ENCODE data around the gene NR6A1. TPM values are rescaled to one million over a fixed set of nuclear protein-coding genes. Genes with fewer than 3 reads are reported as not detected.
A peak's percentile ranks its signal among the peaks of the same experiment; 100 is the strongest.

The NR6A1 gene
- total and polyA plus RNA-seq, 5 donors from 2014 or later: 0.05 TPM; not detected in 4

DNA sequence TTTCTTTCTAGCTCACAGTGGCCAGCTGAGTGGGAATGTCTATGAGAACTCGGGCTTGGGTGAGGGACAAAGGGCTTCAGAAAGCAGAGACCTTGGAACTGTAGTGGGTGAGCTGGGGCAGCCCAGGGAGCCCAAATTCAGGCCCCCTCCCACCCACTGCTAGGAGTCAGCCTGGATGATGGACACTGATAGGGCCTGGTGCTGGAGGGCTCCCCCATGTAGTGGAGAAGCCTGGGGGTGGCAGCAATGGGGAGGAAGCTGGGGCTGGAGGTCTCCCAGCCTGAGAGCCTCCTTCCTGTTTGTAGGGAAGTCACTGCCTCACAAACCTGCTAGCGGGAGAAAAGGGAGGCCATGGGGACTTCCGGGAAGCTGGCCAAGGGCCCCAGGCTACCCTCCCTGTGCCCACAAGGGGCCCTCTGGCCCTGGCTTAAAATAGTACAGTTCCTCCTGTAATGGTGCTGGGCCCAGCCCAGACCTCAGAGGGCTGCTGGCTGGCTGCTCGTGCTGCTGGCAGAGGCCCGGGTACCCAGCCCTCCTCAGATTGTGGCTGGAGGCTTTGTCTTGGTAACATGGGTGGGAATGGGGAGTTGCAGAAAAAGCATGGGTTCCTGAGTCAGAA, 257.6 kb downstream of the NR6A1 start:
- H3K27ac Mint-ChIP-seq: no peak overlapping the region
- DNase-seq: no peak
- H3K4me1 Mint-ChIP-seq: no peaks in the 10 kb centered on the region

GRCh38 chr9:124512806-124513204, 258.3 kb downstream of the NR6A1 start:
- no peak overlapping the region for H3K27ac Mint-ChIP-seq
- Histone ChIP-seq H3K9me3 (ENCODE audit: control insufficient read depth in 2 of 2, low read length in 2 of 2) (no peaks in the 10 kb centered on the region), H3K4me3 (ENCODE audit: low read depth, low read length) (no peak overlapping the region), H3K27ac (ENCODE audit: insufficient read depth, low read length, poor library complexity, severe bottlenecking) (no peak overlapping the region), H3K27me3 (ENCODE audit: control insufficient read depth, insufficient read depth, low read length) (peaks cover 2% of the 10 kb centered on the region), H3K36me3 (ENCODE audit: control insufficient read depth, insufficient read depth, low read length) (no peaks in the 10 kb centered on the region), H3K4me1 (ENCODE audit: control insufficient read depth, insufficient read depth, low read length, poor library complexity, severe bottlenecking) (no peaks in the 10 kb centered on the region)
- H3K9me3 Mint-ChIP-seq: peaks cover 0 to 3% (median 0%) of the 10 kb centered on the region in 7 donors
- H3K4me1 Mint-ChIP-seq: no peaks in the 10 kb centered on the region
- no peak for ATAC-seq (ENCODE audit: low read depth in 2 of 2)
- peaks cover 14% of the 10 kb centered on the region for H3K27me3 Mint-ChIP-seq
- no peaks in the 10 kb centered on the region for H3K36me3 Mint-ChIP-seq
- H3K4me3 Mint-ChIP-seq: no peak overlapping the region
- no peak for DNase-seq

More for the DNA sequence above, 257.6 kb downstream of the NR6A1 start:
- H3K4me3 Mint-ChIP-seq: no peak overlapping the region
- no peaks in the 10 kb centered on the region for H3K36me3 ChIP-seq (ENCODE audit: control insufficient read depth, insufficient read depth, low read length)
- no peaks in the 10 kb centered on the region for H3K4me1 ChIP-seq (ENCODE audit: control insufficient read depth, insufficient read depth, low read length, poor library complexity, severe bottlenecking)
- peaks cover 2% of the 10 kb centered on the region for H3K27me3 ChIP-seq (ENCODE audit: control insufficient read depth, insufficient read depth, low read length)
- no peak overlapping the region for H3K27ac ChIP-seq (ENCODE audit: insufficient read depth, low read length, poor library complexity, severe bottlenecking)
- no peak for ATAC-seq (ENCODE audit: low read depth in 2 of 2)
- no peaks in the 10 kb centered on the region for H3K36me3 Mint-ChIP-seq
- no peaks in the 10 kb centered on the region for H3K9me3 ChIP-seq (ENCODE audit: control insufficient read depth in 2 of 2, low read length in 2 of 2)
- peaks cover 0 to 3% (median 0%) of the 10 kb centered on the region in 7 donors for H3K9me3 Mint-ChIP-seq
- no peak overlapping the region for H3K4me3 ChIP-seq (ENCODE audit: low read depth, low read length)
- peaks cover 9% of the 10 kb centered on the region for H3K27me3 Mint-ChIP-seq

GRCh38 chr9:124511891-124512805, 259.0 kb downstream of the NR6A1 start:
- Mint-ChIP-seq H3K36me3 (no peaks in the 10 kb centered on the region), H3K4me3 (no peak overlapping the region), H3K27me3 (peaks cover 14% of the 10 kb centered on the region), H3K9me3 (peaks cover 0 to 3% (median 0%) of the 10 kb centered on the region in 7 donors), H3K4me1 (no peaks in the 10 kb centered on the region), H3K27ac (peak overlapping the region in 1 of 3 donors; percentile 80)
- Histone ChIP-seq H3K36me3 (ENCODE audit: control insufficient read depth, insufficient read depth, low read length) (no peaks in the 10 kb centered on the region), H3K4me3 (ENCODE audit: low read depth, low read length) (no peak overlapping the region), H3K27me3 (ENCODE audit: control insufficient read depth, insufficient read depth, low read length) (peaks cover 2% of the 10 kb centered on the region), H3K4me1 (ENCODE audit: control insufficient read depth, insufficient read depth, low read length, poor library complexity, severe bottlenecking) (no peaks in the 10 kb centered on the region), H3K9me3 (ENCODE audit: control insufficient read depth in 2 of 2, low read length in 2 of 2) (no peaks in the 10 kb centered on the region), H3K27ac (ENCODE audit: insufficient read depth, low read length, poor library complexity, severe bottlenecking) (no peak overlapping the region)
- no peak for DNase-seq
- no peak for ATAC-seq (ENCODE audit: low read depth in 2 of 2)

- Histone ChIP-seq H3K4me3 (ENCODE audit: low read depth, low read length) (no peak overlapping the region), H3K27me3 (ENCODE audit: control insufficient read depth, insufficient read depth, low read length) (no peaks in the 10 kb centered on the region), H3K4me1 (ENCODE audit: control insufficient read depth, insufficient read depth, low read length, poor library complexity, severe bottlenecking) (no peaks in the 10 kb centered on the region), H3K9me3 (ENCODE audit: control insufficient read depth in 2 of 2, low read length in 2 of 2) (no peaks in the 10 kb centered on the region), H3K36me3 (ENCODE audit: control insufficient read depth, insufficient read depth, low read length) (no peaks in the 10 kb centered on the region), H3K27ac (ENCODE audit: insufficient read depth, low read length, poor library complexity, severe bottlenecking) (no peak overlapping the region)
- no peak overlapping the region for H3K4me3 Mint-ChIP-seq
- no peaks in the 10 kb centered on the region for H3K4me1 Mint-ChIP-seq
- H3K27ac Mint-ChIP-seq: peak overlapping the region in 1 of 3 donors; percentile 80
- DNase-seq (no peak), ATAC-seq (ENCODE audit: low read depth in 2 of 2) (no peak)
- H3K9me3 Mint-ChIP-seq: peaks cover 0 to under 1% (median 0%) of the 10 kb centered on the region in 7 donors
- peaks cover 19% of the 10 kb centered on the region for H3K27me3 Mint-ChIP-seq
- H3K36me3 Mint-ChIP-seq: no peaks in the 10 kb centered on the region
These were observed 259.7 kb downstream of the NR6A1 start for GRCh38 chr9:124511426-124511840.

GRCh38 chr9:124510650-124511425, 260.3 kb downstream of the NR6A1 start:
- no peak for DNase-seq
- Mint-ChIP-seq H3K9me3 (no peaks in the 10 kb centered on the region), H3K4me1 (no peaks in the 10 kb centered on the region), H3K27me3 (peaks cover 20% of the 10 kb centered on the region), H3K4me3 (no peak overlapping the region), H3K27ac (no peak overlapping the region), H3K36me3 (no peaks in the 10 kb centered on the region)
- Histone ChIP-seq H3K9me3 (ENCODE audit: control insufficient read depth in 2 of 2, low read length in 2 of 2) (no peaks in the 10 kb centered on the region), H3K27me3 (ENCODE audit: control insufficient read depth, insufficient read depth, low read length) (no peaks in the 10 kb centered on the region), H3K4me1 (ENCODE audit: control insufficient read depth, insufficient read depth, low read length, poor library complexity, severe bottlenecking) (no peaks in the 10 kb centered on the region), H3K36me3 (ENCODE audit: control insufficient read depth, insufficient read depth, low read length) (no peaks in the 10 kb centered on the region), H3K27ac (ENCODE audit: insufficient read depth, low read length, poor library complexity, severe bottlenecking) (no peak overlapping the region), H3K4me3 (ENCODE audit: low read depth, low read length) (no peak overlapping the region)
- no peak for ATAC-seq (ENCODE audit: low read depth in 2 of 2)

- no peaks in the 10 kb centered on the region for H3K27me3 ChIP-seq (ENCODE audit: control insufficient read depth, insufficient read depth, low read length)
- no peak overlapping the region for H3K4me3 ChIP-seq (ENCODE audit: low read depth, low read length)
- H3K4me1 Mint-ChIP-seq: peaks cover 0 to 9% (median 0%) of the 10 kb centered on the region in 4 donors
- H3K27ac Mint-ChIP-seq: no peak overlapping the region
- DNase-seq (no peak), ATAC-seq (ENCODE audit: low read depth in 2 of 2) (no peak)
- H3K36me3 Mint-ChIP-seq: no peaks in the 10 kb centered on the region
- no peaks in the 10 kb centered on the region for H3K36me3 ChIP-seq (ENCODE audit: control insufficient read depth, insufficient read depth, low read length)
- H3K4me1 ChIP-seq (ENCODE audit: control insufficient read depth, insufficient read depth, low read length, poor library complexity, severe bottlenecking): peaks cover 4% of the 10 kb centered on the region
- no peak overlapping the region for H3K4me3 Mint-ChIP-seq
- H3K9me3 ChIP-seq (ENCODE audit: control insufficient read depth in 2 of 2, low read length in 2 of 2): no peaks in the 10 kb centered on the region
- peaks cover 33% of the 10 kb centered on the region for H3K27me3 Mint-ChIP-seq
- peaks cover 0 to 3% (median 0%) of the 10 kb centered on the region in 7 donors for H3K9me3 Mint-ChIP-seq
- no peak overlapping the region for H3K27ac ChIP-seq (ENCODE audit: insufficient read depth, low read length, poor library complexity, severe bottlenecking)
These were observed 263.2 kb downstream of the NR6A1 start for GRCh38 chr9:124507880-124508423.
